Erythroblast (primary cell): ENCODE measurements around the gene RYR2.

ENCODE experiments used
- GATA1 ChIP-seq: IDR thresholded peaks from 2 replicates; pipeline ENCODE4 v1.6.1; 2011; ENCODE audit warnings: low read depth, mild to moderate bottlenecking, control low read depth, low read length, moderate library complexity
- POLR2A ChIP-seq: IDR thresholded peaks from 2 replicates; pipeline ENCODE4 v1.6.1; 2011; ENCODE audit warnings: mild to moderate bottlenecking, low read length

DNA sequence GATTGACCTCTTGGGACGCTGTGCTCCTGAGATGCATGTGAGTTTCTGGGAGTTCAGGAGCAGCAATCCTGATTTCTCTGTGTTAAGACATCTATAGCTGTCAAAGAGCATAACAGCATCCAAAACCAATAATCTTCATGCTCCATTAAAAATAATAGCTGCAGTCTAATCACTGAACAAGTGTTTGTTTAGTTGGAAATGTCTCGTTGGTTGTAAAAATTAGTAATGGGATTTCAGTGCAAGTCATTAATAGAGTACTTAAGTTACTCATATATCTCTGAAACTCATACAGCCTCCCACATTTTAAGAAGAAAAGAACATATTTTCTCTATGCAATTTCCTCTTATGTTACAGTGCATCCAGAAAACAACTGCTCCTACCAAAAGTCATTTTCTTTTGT lies 599.0 kb downstream of the RYR2 start:
- TF ChIP-seq POLR2A (no peak), GATA1 (no peak)
